Right atrium auricular region (tissue), 2 donors: ENCODE data around the gene RPTOR. TPM values are rescaled to one million over a fixed set of nuclear protein-coding genes. Genes with fewer than 3 reads are reported as not detected.

Source experiments
- DNase-seq: peaks from one replicate; pipeline ENCODE4 v3.0.0-alpha.2; 2019; ENCODE audit warnings: low spot score
- H3K27ac ChIP-seq, 2 donors: fragments of 200-600 bp; sonication (generic); 1 replicate in 1 of 2; 2 replicates in 1 of 2; pipeline ENCODE4 v1.5.1; 2016 to 2019
- H3K27me3 ChIP-seq, 2 donors: fragments of 200-600 bp; sonication (generic); one replicate each; pipeline versions ENCODE4 v1.5.1 to v1.6.0; 2017 to 2019
- H3K36me3 ChIP-seq: fragments of 200-600 bp; sonication (generic); one replicate; pipeline ENCODE4 v1.5.1; 2016
- H3K4me1 ChIP-seq, 2 donors: fragments of 200-600 bp; sonication (generic); one replicate each; pipeline versions ENCODE4 v1.5.1 to v1.6.0; 2017 to 2019
- H3K4me3 ChIP-seq, 2 donors: fragments of 200-600 bp; sonication (generic); 1 replicate in 1 of 2; 2 replicates in 1 of 2; pipeline ENCODE4 v1.5.1; 2017 to 2019; ENCODE audit warnings: mild to moderate bottlenecking in 1 of 2, moderate library complexity in 1 of 2
- H3K9me3 ChIP-seq, 2 donors: fragments of 200-600 bp; sonication (generic); one replicate each; pipeline ENCODE4 v1.5.1; 2019
- CTCF ChIP-seq, 2 donors: fragments of 200-600 bp; sonication (generic); IDR thresholded peaks; one replicate each; pipeline ENCODE4 v1.5.1; 2019; ENCODE audit warnings: antibody characterized with exemption in 2 of 2
- total RNA-seq, 2 donors: library from RNA; depleted of rRNA; stranded (reverse); fragments of >200 nt; gene quantifications; one replicate each; pipeline ENCODE4 v1.1.0, GENCODE V29; 2016

RPTOR gene
- total RNA-seq, 2 donors from 2014 or later, result 19.9 to 22.6 TPM

GRCh38 chr17:80822021-80822699, 277.5 kb downstream of the RPTOR start:
- Histone ChIP-seq H3K4me3 (no peak overlapping the region), H3K36me3 (peaks cover 12% of the 10 kb centered on the region), H3K4me1 (peaks cover 0 to 10% of the 10 kb centered on the region in 2 donors), H3K9me3 (no peaks in the 10 kb centered on the region), H3K27me3 (no peaks in the 10 kb centered on the region), H3K27ac (no peak overlapping the region)
- no peak for DNase-seq
- no peak for TF ChIP-seq CTCF (IDR thresholded peaks at IDR 0.05)

- H3K27ac ChIP-seq, result no peak overlapping the region
These were observed 278.2 kb downstream of the RPTOR start for GRCh38 chr17:80822700-80823410.

GRCh38 chr17:80824549-80825470, 280.2 kb downstream of the RPTOR start:
- Histone ChIP-seq H3K27ac (no peak overlapping the region), H3K4me3 (no peak overlapping the region), H3K4me1 (peaks cover 0 to 16% of the 10 kb centered on the region in 2 donors), H3K9me3 (no peaks in the 10 kb centered on the region), H3K27me3 (no peaks in the 10 kb centered on the region), H3K36me3 (peaks cover 12% of the 10 kb centered on the region)
- no peak for TF ChIP-seq CTCF (IDR thresholded peaks at IDR 0.05)
- no peak for DNase-seq

More at GRCh38 chr17:80822700-80823410, 278.2 kb downstream of the RPTOR start:
- Histone ChIP-seq H3K36me3 (peaks cover 12% of the 10 kb centered on the region), H3K4me1 (peaks cover 0 to 16% of the 10 kb centered on the region in 2 donors), H3K27me3 (no peaks in the 10 kb centered on the region), H3K9me3 (no peaks in the 10 kb centered on the region), H3K4me3 (no peak overlapping the region)
- no peak for TF ChIP-seq CTCF (IDR thresholded peaks at IDR 0.05)
- no peak for DNase-seq

GRCh38 chr17:80825471-80826345, 281.1 kb downstream of the RPTOR start:
- Histone ChIP-seq H3K27ac (no peak overlapping the region), H3K4me3 (no peak overlapping the region), H3K27me3 (no peaks in the 10 kb centered on the region), H3K36me3 (peaks cover 12% of the 10 kb centered on the region), H3K9me3 (no peaks in the 10 kb centered on the region), H3K4me1 (peaks cover 0 to 16% of the 10 kb centered on the region in 2 donors)
- no peak for TF ChIP-seq CTCF (IDR thresholded peaks at IDR 0.05)
- no peak for DNase-seq
